GM12892 (cell line): Measurements from ENCODE around the gene TGOLN2.

Experiments
- POLR2AphosphoS5 ChIP-seq: IDR thresholded peaks from 2 replicates; pipeline ENCODE4 v1.6.1; 2011; ENCODE audit warnings: low read depth, low read length, control low read depth
- TAF1 ChIP-seq: IDR thresholded peaks from 2 replicates; pipeline ENCODE4 v1.6.1; 2011; ENCODE audit warnings: low read depth, mild to moderate bottlenecking, control low read depth, low read length, borderline replicate concordance

DNA sequence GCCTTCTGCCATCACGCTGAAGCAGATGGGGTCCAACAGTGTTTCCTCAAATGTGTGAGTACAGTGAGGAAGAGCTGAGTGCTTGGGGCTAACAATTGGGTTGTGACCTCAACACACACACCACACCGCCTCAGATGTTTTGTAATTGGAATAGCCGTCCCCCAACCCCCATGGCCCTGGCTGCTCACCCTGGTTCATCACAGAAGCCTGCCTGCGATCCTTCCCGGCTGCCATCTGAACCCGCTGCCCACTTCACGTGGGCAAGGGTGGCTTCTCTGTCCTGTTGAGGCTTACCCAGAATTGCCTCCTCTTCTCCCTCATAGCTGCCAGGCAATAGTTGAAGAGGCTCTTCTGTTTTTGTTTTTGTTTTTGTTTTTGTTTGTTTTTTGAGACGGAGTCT lies 44.1 kb downstream of the TGOLN2 start:
- TF ChIP-seq POLR2AphosphoS5, result no peak
- no peak for TF ChIP-seq TAF1
